Gastrocnemius medialis (tissue), 4 donors: ENCODE results near the gene TATDN2. TPM values are rescaled to one million over a fixed set of nuclear protein-coding genes. Genes with fewer than 3 reads are reported as not detected.
"Not testable (repeated sequence)": the region's sequence is repeated elsewhere in the genome, so short reads cannot be mapped to it uniquely, and the experiment has no call there.

ENCODE experiments used
- ATAC-seq, 2 donors: fragments of 150-250 bp; one replicate each; pipeline ENCODE4 v1.9.1; 2016
- DNase-seq, 2 donors: peaks; one replicate each; pipeline ENCODE4 v3.0.0-alpha.2; 2019
- H3K27ac ChIP-seq, 4 donors: fragments of 200-600 bp; sonication (generic); 1 replicate in 1 of 4; 2 replicates in 3 of 4; pipeline ENCODE4 v1.5.1; 2016 to 2018; ENCODE audit warnings: mild to moderate bottlenecking in 2 of 4, moderate library complexity in 1 of 4
- H3K27me3 ChIP-seq, 3 donors: fragments of 200-600 bp; sonication (generic) in 2 of 3; 1 replicate in 1 of 3; 2 replicates in 2 of 3; pipeline versions ENCODE4 v1.5.1 to v1.6.0; 2016 to 2019; ENCODE audit warnings: mild to moderate bottlenecking in 1 of 3, moderate library complexity in 1 of 3
- H3K36me3 ChIP-seq, 2 donors: fragments of 200-600 bp; sonication (generic) in 1 of 2; one replicate each; pipeline ENCODE4 v1.5.1; 2017 to 2018
- H3K4me1 ChIP-seq, 2 donors: fragments of 200-600 bp; sonication (generic) in 1 of 2; one replicate each; pipeline ENCODE4 v1.5.1; 2016 to 2017; ENCODE audit warnings: mild to moderate bottlenecking in 2 of 2
- H3K4me3 ChIP-seq, 4 donors: fragments of 200-600 bp; sonication (generic) in 3 of 4; 1 replicate in 1 of 4; 2 replicates in 3 of 4; pipeline ENCODE4 v1.5.1; 2016 to 2019; ENCODE audit warnings: mild to moderate bottlenecking in 2 of 4
- H3K9me3 ChIP-seq, 3 donors: fragments of 200-600 bp; sonication (generic) in 2 of 3; 1 replicate in 1 of 3; 2 replicates in 2 of 3; pipeline ENCODE4 v1.5.1; 2016 to 2019
- CTCF ChIP-seq, 5 experiments: fragments of 450-650 bp in 3 of 5; fragments of 200-600 bp in 2 of 5; sonication (generic) in 2 of 5; IDR thresholded peaks in 4 of 5; conservative IDR thresholded peaks in 1 of 5; 1 replicate in 4 of 5; 2 replicates in 1 of 5; pipeline ENCODE4 v1.5.1; 2016 to 2019; ENCODE audit warnings: antibody characterized with exemption in 5 of 5, mild to moderate bottlenecking in 3 of 5, moderate library complexity in 3 of 5
- POLR2A ChIP-seq, 2 donors: fragments of 450-650 bp; IDR thresholded peaks; one replicate each; pipeline ENCODE4 v1.6.1; 2017; ENCODE audit warnings: antibody characterized with exemption in 2 of 2, mild to moderate bottlenecking in 2 of 2, moderate library complexity in 2 of 2
- in situ Hi-C, 4 donors: fragments of 200-750 bp; cut with MboI; loops; one replicate each; pipeline versions ENCODE4 v1.15.0 to v1.8.0; 2017; ENCODE audit warnings: low sequenced_read_pairs in 4 of 4
- intact Hi-C: fragments of 100-400 bp; cut with DNase I; formaldehyde crosslinking; loops from one replicate; pipeline ENCODE4 v1.15.1; 2023; ENCODE audit warnings: low total_unique reads
- total RNA-seq, 4 donors: library from RNA; depleted of rRNA; stranded (reverse); fragments of >200 nt; gene quantifications; one replicate each; pipeline versions ENCODE4 v1.1.0 to v1.2.3, GENCODE V29; 2016

Gene TATDN2
- total RNA-seq, 4 donors from 2014 or later, result 10.9 to 11.5 (median 10.9) TPM

GRCh38 chr3:10260211-10260701 is 12.0 kb downstream of the TATDN2 start:
- no peak for TF ChIP-seq POLR2A (IDR thresholded peaks at IDR 0.05)
- TF ChIP-seq CTCF (IDR thresholded peaks at IDR 0.05 in 4 of 5, conservative IDR thresholded peaks at IDR 0.05 in 1 of 5), result no peak
- Histone ChIP-seq H3K27me3 (no peaks in the 10 kb centered on the region), H3K4me3 (no peak overlapping the region), H3K36me3 (peaks cover 0 to 33% of the 10 kb centered on the region in 2 donors), H3K9me3 (no peaks in the 10 kb centered on the region), H3K27ac (no peak overlapping the region), H3K4me1 (peaks cover 5 to 6% of the 10 kb centered on the region in 2 donors)
- ATAC-seq (no peak), DNase-seq (no peak)
- intact Hi-C loops, result no loop called here
- in situ Hi-C loops, result no loop called here

GRCh38 chr3:10262027-10262426 is 13.8 kb downstream of the TATDN2 start:
- Histone ChIP-seq H3K9me3 (no peaks in the 10 kb centered on the region), H3K4me1 (peaks cover 5 to 6% of the 10 kb centered on the region in 2 donors), H3K36me3 (peaks cover 0 to 27% of the 10 kb centered on the region in 2 donors), H3K4me3 (no peak overlapping the region), H3K27me3 (no peaks in the 10 kb centered on the region), H3K27ac (peak overlapping the region in 2 of 4 donors; percentile 52 to 54)
- intact Hi-C loops (no loop called here), in situ Hi-C loops (no loop called here)
- ATAC-seq (no peak), DNase-seq (no peak)
- TF ChIP-seq CTCF (IDR thresholded peaks at IDR 0.05 in 4 of 5, conservative IDR thresholded peaks at IDR 0.05 in 1 of 5) (no peak), POLR2A (IDR thresholded peaks at IDR 0.05) (no peak)

- Histone ChIP-seq H3K27me3 (no peaks in the 10 kb centered on the region), H3K36me3 (peaks cover 0 to 27% of the 10 kb centered on the region in 2 donors), H3K4me1 (peaks cover 20 to 23% of the 10 kb centered on the region in 2 donors), H3K4me3 (no peak overlapping the region), H3K27ac (no peak overlapping the region), H3K9me3 (no peaks in the 10 kb centered on the region)
- TF ChIP-seq POLR2A (IDR thresholded peaks at IDR 0.05), result no peak
- peak in 3 of 5 experiments; percentile 13 to 33 (median 26) for TF ChIP-seq CTCF (IDR thresholded peaks at IDR 0.05 in 4 of 5, conservative IDR thresholded peaks at IDR 0.05 in 1 of 5)
- no peak for DNase-seq
- intact Hi-C loops, result no loop called here
- no peak for ATAC-seq
- in situ Hi-C loops, result no loop called here
These were observed 15.5 kb downstream of the TATDN2 start for GRCh38 chr3:10263646-10264363.

GRCh38 chr3:10265833-10266232 is 17.6 kb downstream of the TATDN2 start:
- Histone ChIP-seq H3K36me3 (peaks cover 0 to 25% of the 10 kb centered on the region in 2 donors), H3K4me1 (peaks cover 26 to 28% of the 10 kb centered on the region in 2 donors), H3K27me3 (no peaks in the 10 kb centered on the region), H3K9me3 (no peaks in the 10 kb centered on the region), H3K27ac (no peak overlapping the region), H3K4me3 (no peak overlapping the region)
- in situ Hi-C loops (no loop called here), intact Hi-C loops (no loop called here)
- no peak for ATAC-seq
- DNase-seq, result no peak
- TF ChIP-seq CTCF (IDR thresholded peaks at IDR 0.05 in 4 of 5, conservative IDR thresholded peaks at IDR 0.05 in 1 of 5), result no peak
- TF ChIP-seq POLR2A (IDR thresholded peaks at IDR 0.05), result no peak

- H3K27me3 ChIP-seq, DNase-seq, intact Hi-C loops, H3K9me3 ChIP-seq, H3K27ac ChIP-seq, in situ Hi-C loops, ATAC-seq, H3K4me3 ChIP-seq: not testable (repeated sequence)
- peaks cover 0 to 30% of the 10 kb centered on the region in 2 donors for H3K36me3 ChIP-seq
- peaks cover 24 to 26% of the 10 kb centered on the region in 2 donors for H3K4me1 ChIP-seq
These were observed 18.7 kb downstream of the TATDN2 start for GRCh38 chr3:10266936-10267335.
